Adrenal gland (tissue), 5 donors: Measurements from ENCODE around the gene EXOC3L2.

Source experiments
- POLR2A ChIP-seq, 2 donors: fragments of 450-650 bp; IDR thresholded peaks; one replicate each; pipeline ENCODE4 v1.6.1; 2017; ENCODE audit warnings: antibody characterized with exemption in 2 of 2, mild to moderate bottlenecking in 2 of 2, moderate library complexity in 1 of 2
- TF ChIP-seq, protein P1 (sequence below), 6 experiments: fragments of 450-650 bp in 4 of 6; fragments of 200-600 bp in 2 of 6; sonication (generic) in 1 of 6; IDR thresholded peaks; 1 replicate in 5 of 6; 2 replicates in 1 of 6; pipeline versions ENCODE4 v1.5.1 to v1.8.0; 2016 to 2021; ENCODE audit warnings: antibody characterized with exemption in 6 of 6, mild to moderate bottlenecking in 2 of 6, moderate library complexity in 1 of 6
- donor health status: DM: no; HTN: no; CAD: no.

DNA sequence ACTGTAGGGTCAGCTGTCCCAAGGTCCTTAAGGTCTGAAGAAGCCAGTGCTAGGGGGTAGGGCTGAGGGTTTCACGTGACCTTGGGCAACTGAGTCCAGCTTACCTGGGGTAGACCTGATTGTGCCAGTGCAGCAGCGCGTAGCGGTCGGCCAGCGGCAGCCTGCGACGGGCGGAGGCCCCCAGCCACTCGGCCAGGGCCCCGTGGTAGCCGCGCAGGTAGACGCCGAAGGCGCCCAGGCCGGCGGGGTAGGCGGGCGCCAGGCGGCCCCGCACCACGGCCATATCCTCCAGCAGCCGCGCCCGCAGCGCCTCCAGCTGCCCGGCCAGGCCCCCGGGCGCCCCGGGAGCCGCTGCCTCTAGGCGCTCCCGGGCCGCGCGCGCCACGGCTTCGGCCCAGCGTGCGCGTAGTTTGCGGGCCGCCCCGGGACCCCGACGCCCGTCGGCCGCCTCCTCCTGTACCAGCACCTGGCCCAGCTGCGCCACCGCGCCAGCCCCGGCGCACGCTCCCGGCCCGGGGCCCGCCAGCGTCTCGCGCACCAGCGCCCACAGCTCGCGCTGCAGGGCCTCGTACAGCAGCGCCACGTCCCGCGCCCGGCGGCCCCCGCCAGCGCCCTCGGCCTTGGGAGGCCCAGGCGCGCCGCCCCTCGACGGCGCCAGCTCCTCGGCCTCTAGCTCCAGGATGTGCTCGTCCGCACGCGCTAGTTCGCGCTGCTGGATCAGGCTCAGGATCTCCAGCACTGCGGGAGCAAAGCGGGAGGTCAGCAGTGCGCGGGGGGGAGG lies 10.9 kb downstream of the EXOC3L2 start:
- TF ChIP-seq, protein P1, sequence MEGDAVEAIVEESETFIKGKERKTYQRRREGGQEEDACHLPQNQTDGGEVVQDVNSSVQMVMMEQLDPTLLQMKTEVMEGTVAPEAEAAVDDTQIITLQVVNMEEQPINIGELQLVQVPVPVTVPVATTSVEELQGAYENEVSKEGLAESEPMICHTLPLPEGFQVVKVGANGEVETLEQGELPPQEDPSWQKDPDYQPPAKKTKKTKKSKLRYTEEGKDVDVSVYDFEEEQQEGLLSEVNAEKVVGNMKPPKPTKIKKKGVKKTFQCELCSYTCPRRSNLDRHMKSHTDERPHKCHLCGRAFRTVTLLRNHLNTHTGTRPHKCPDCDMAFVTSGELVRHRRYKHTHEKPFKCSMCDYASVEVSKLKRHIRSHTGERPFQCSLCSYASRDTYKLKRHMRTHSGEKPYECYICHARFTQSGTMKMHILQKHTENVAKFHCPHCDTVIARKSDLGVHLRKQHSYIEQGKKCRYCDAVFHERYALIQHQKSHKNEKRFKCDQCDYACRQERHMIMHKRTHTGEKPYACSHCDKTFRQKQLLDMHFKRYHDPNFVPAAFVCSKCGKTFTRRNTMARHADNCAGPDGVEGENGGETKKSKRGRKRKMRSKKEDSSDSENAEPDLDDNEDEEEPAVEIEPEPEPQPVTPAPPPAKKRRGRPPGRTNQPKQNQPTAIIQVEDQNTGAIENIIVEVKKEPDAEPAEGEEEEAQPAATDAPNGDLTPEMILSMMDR (IDR thresholded peaks at IDR 0.05), result no peak
- TF ChIP-seq POLR2A (IDR thresholded peaks at IDR 0.05), result no peak
